Natural killer cell (primary cell): Measurements from ENCODE around the gene TSR1. TPM values are rescaled to one million over a fixed set of nuclear protein-coding genes. Genes with fewer than 3 reads are reported as not detected.

ENCODE experiments used
- ATAC-seq, 3 donors: fragments of 150-1000 bp in 2 of 3; fragments of 200-7000 bp in 1 of 3; cut with Tn5 transposase; 1 replicate in 1 of 3; 2 replicates in 2 of 3; pipeline ENCODE4 v1.10.0; 2021; ENCODE audit warnings: mild to moderate bottlenecking in 2 of 3, moderate library complexity in 2 of 3
- DNase-seq, 2 donors: peaks; one replicate each; pipeline versions ENCODE4 v3.0.0 to v3.0.0-alpha.2; 2013 to 2021; ENCODE audit warnings: mixed read lengths in 1 of 2
- H3K27ac ChIP-seq: one replicate; pipeline ENCODE4 v1.5.1; 2013; ENCODE audit warnings: mild to moderate bottlenecking, low read length
- H3K27me3 ChIP-seq: one replicate; pipeline ENCODE4 v1.6.1; 2013; ENCODE audit warnings: low read length; ENCODE audit not compliant: control insufficient read depth, insufficient read depth
- H3K36me3 ChIP-seq: one replicate; pipeline ENCODE4 v1.6.1; 2013; ENCODE audit warnings: low read length; ENCODE audit not compliant: control insufficient read depth, insufficient read depth
- H3K4me1 ChIP-seq: one replicate; pipeline ENCODE4 v1.6.1; 2013; ENCODE audit warnings: low read length; ENCODE audit not compliant: control insufficient read depth, insufficient read depth
- H3K4me3 ChIP-seq: one replicate; pipeline ENCODE4 v1.5.1; 2013; ENCODE audit warnings: low read length
- H3K9me3 ChIP-seq: one replicate; pipeline ENCODE4 v1.6.1; 2013; ENCODE audit warnings: low read length; ENCODE audit not compliant: control insufficient read depth, insufficient read depth
- H3K27ac Mint-ChIP-seq, 2 donors: one replicate each; pipeline ENCODE4 v1.8.0; 2022; ENCODE audit warnings: mild to moderate bottlenecking in 2 of 2, mixed read lengths in 2 of 2, moderate library complexity in 1 of 2
- H3K27me3 Mint-ChIP-seq, 2 donors: one replicate each; pipeline ENCODE4 v1.8.0; 2022; ENCODE audit warnings: low read depth in 2 of 2, mixed read lengths in 2 of 2
- H3K36me3 Mint-ChIP-seq: one replicate; pipeline ENCODE4 v1.8.0; 2022; ENCODE audit warnings: mixed read lengths
- H3K4me1 Mint-ChIP-seq, 2 donors: one replicate each; pipeline ENCODE4 v1.8.0; 2022; ENCODE audit warnings: mixed read lengths in 2 of 2
- H3K4me3 Mint-ChIP-seq: one replicate; pipeline ENCODE4 v1.8.0; 2022; ENCODE audit warnings: mild to moderate bottlenecking, moderate library complexity, mixed read lengths
- H3K9me3 Mint-ChIP-seq, 2 donors: one replicate each; pipeline ENCODE4 v1.8.0; 2022; ENCODE audit warnings: mixed read lengths in 2 of 2
- WGBS: methylation state at CpG from one replicate; pipeline ENCODE4 v1.1.7; 2013; ENCODE audit warnings: missing lambda C conversion rate; ENCODE audit not compliant: insufficient coverage; 5-methylcytosine and 5-hydroxymethylcytosine counted together
- intact Hi-C: fragments of 100-400 bp; cut with micrococcal nuclease; formaldehyde crosslinking; loops from one replicate; pipeline ENCODE4 v1.14.2; 2022
- total RNA-seq, 4 donors: library from RNA; stranded (reverse); fragments of 120-200 nt in 1 of 4; gene quantifications; one replicate each; pipeline versions ENCODE4 v1.2.3 to v1.2.4, GENCODE V29; 2013 to 2022
- TF ChIP-seq, protein P1 (sequence below): fragments of 200-600 bp; IDR thresholded peaks from one replicate; pipeline ENCODE4 v1.8.0; 2022; ENCODE audit warnings: antibody characterized with exemption

The TSR1 gene
- total RNA-seq, 3 donors from 2014 or later (not counting 1 experiment from before 2014, with no cell fraction given): 19.7 to 30.7 (median 29.0) TPM

DNA sequence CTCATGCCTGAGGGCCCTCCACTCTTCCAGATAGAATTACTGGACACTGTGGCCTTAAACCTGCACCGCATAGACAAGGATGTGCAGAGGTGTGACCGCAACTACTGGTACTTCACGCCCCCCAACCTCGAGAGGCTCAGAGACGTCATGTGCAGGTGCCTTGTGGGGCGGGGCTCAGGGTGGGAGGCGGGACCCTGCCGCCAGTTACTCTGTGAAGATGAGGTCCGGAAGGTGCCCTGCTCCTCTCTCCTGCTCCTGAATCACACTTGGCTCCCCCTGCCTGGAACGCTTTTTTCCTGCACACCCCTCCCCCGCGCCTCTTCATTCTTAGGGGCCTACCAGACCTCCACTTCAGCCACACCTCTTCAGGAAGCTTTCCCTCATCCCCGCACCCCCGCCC is 39.9 kb upstream of the TSR1 start:
- TF ChIP-seq, protein P1, sequence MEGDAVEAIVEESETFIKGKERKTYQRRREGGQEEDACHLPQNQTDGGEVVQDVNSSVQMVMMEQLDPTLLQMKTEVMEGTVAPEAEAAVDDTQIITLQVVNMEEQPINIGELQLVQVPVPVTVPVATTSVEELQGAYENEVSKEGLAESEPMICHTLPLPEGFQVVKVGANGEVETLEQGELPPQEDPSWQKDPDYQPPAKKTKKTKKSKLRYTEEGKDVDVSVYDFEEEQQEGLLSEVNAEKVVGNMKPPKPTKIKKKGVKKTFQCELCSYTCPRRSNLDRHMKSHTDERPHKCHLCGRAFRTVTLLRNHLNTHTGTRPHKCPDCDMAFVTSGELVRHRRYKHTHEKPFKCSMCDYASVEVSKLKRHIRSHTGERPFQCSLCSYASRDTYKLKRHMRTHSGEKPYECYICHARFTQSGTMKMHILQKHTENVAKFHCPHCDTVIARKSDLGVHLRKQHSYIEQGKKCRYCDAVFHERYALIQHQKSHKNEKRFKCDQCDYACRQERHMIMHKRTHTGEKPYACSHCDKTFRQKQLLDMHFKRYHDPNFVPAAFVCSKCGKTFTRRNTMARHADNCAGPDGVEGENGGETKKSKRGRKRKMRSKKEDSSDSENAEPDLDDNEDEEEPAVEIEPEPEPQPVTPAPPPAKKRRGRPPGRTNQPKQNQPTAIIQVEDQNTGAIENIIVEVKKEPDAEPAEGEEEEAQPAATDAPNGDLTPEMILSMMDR: no peak
- H3K4me3 Mint-ChIP-seq: no peak overlapping the region
- Histone ChIP-seq H3K4me3 (no peak overlapping the region), H3K4me1 (no peaks in the 10 kb centered on the region), H3K27me3 (no peaks in the 10 kb centered on the region), H3K27ac (no peak overlapping the region), H3K9me3 (no peaks in the 10 kb centered on the region), H3K36me3 (peaks cover 18% of the 10 kb centered on the region)
- 93% methylated on average over 14 of the region's 14 CpGs for WGBS
- no peaks in the 10 kb centered on the region for H3K36me3 Mint-ChIP-seq
- no peaks in the 10 kb centered on the region for H3K27me3 Mint-ChIP-seq
- no peak overlapping the region for H3K27ac Mint-ChIP-seq
- H3K9me3 Mint-ChIP-seq: no peaks in the 10 kb centered on the region
- no peaks in the 10 kb centered on the region for H3K4me1 Mint-ChIP-seq
- DNase-seq (no peak), ATAC-seq (no peak)
- intact Hi-C loops: no loop called here

DNA sequence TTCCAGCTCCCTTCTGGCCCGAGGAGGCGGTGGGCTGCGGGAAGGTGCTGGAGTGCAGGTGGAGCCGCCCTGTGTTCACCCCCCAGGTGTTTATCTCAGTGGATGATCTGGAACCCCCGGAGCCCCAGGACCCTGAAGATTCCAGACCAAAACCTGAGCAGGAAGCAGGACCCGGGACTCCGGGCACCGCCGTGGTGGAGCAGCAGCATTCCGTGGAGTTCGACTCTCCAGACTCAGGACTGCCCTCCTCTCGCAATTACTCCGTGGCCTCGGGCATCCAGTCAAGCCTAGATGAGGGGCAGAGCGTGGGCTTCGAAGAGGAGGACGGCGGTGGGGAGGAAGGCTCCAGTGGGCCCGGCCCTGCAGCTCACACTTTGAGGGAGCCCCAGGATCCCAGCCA is 39.1 kb upstream of the TSR1 start:
- H3K27ac Mint-ChIP-seq: no peak overlapping the region
- intact Hi-C loops: no loop called here

DNA sequence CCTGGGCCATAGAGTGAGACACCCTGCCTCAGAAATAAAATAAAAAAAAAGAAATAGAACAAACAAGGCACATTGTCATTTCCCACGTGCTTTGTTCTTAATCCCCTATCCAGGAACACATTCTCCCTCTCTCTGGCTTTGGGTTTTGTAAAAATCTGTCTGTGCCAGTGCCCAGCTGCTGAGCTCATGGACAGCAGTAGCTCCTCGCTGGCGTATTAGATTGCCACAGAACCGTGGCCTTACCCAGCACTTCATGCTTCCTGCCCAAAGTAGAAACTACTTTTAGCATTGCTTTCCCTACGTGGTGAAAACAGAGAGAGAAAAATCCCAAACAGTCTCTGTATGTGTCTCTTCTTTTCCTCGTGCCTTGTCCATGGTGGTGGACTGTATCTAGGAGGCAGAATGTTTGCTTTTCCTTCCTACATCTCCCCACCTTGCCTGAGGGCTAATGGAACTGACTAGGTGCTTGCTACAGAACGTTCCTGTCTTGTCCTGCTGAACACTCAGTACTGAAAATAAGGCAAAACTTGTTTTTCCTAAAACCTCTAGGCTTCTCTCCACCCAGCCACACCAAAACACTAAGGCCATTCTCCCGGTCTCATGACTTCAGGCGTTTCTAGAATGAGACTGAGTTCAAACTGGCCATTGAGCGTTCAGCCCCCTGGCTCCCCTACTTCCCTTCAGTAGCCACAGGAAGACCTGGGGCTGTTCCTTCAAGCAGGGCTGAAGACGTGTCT is 38.5 kb upstream of the TSR1 start:
- intact Hi-C loops: no loop called here
- 85% methylated on average over 10 of the region's 11 CpGs for WGBS
- H3K9me3 ChIP-seq: no peaks in the 10 kb centered on the region
- no peaks in the 10 kb centered on the region for H3K9me3 Mint-ChIP-seq
- no peaks in the 10 kb centered on the region for H3K27me3 ChIP-seq
- H3K4me1 ChIP-seq: no peaks in the 10 kb centered on the region
- no peak overlapping the region for H3K27ac ChIP-seq
- H3K27ac Mint-ChIP-seq: no peak overlapping the region
- no peaks in the 10 kb centered on the region for H3K27me3 Mint-ChIP-seq
- DNase-seq: no peak
- H3K4me3 ChIP-seq: no peak overlapping the region
- ATAC-seq: no peak
- peaks cover 16% of the 10 kb centered on the region for H3K36me3 ChIP-seq
- no peaks in the 10 kb centered on the region for H3K4me1 Mint-ChIP-seq
- no peaks in the 10 kb centered on the region for H3K36me3 Mint-ChIP-seq
- TF ChIP-seq, protein P1: no peak
- H3K4me3 Mint-ChIP-seq: no peak overlapping the region

More for the DNA sequence above, 39.1 kb upstream of the TSR1 start:
- Mint-ChIP-seq H3K4me3 (no peak overlapping the region), H3K4me1 (no peaks in the 10 kb centered on the region), H3K9me3 (no peaks in the 10 kb centered on the region), H3K27me3 (no peaks in the 10 kb centered on the region), H3K36me3 (no peaks in the 10 kb centered on the region)
- H3K9me3 ChIP-seq: no peaks in the 10 kb centered on the region
- DNase-seq: no peak
- no peaks in the 10 kb centered on the region for H3K27me3 ChIP-seq
- 98% methylated on average over 19 of the region's 19 CpGs for WGBS
- H3K27ac ChIP-seq: no peak overlapping the region
- H3K4me1 ChIP-seq: no peaks in the 10 kb centered on the region
- no peak for ATAC-seq
- no peak overlapping the region for H3K4me3 ChIP-seq
- TF ChIP-seq, protein P1: no peak
- H3K36me3 ChIP-seq: peaks cover 16% of the 10 kb centered on the region

DNA sequence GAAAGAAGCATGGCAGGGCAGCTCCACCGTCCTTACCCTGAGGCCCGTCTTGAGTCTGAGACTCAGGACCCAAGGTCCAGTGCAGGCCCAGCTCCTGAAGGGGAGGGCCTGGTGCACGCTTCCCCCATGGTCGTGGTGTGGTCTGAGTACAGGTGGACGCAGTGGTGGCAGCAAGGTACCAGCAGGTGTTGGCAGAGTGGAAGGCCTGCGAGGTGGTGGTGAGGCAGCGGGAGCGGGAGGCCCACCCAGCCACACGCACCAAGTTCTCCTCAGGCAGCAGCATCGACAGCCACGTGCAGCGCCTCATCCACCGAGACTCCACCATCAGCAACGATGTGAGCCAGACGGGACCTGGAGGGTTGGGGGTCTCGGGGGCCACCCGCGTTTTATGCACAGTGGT is 36.9 kb upstream of the TSR1 start:
- no peaks in the 10 kb centered on the region for H3K9me3 Mint-ChIP-seq
- H3K27ac Mint-ChIP-seq: no peak overlapping the region
- no peak overlapping the region for H3K4me3 Mint-ChIP-seq
- no peaks in the 10 kb centered on the region for H3K36me3 Mint-ChIP-seq
- no peak for DNase-seq
- Histone ChIP-seq H3K9me3 (no peaks in the 10 kb centered on the region), H3K4me3 (no peak overlapping the region), H3K36me3 (peaks cover 13% of the 10 kb centered on the region), H3K27ac (no peak overlapping the region), H3K27me3 (no peaks in the 10 kb centered on the region), H3K4me1 (no peaks in the 10 kb centered on the region)
- TF ChIP-seq, protein P1: no peak
- no peaks in the 10 kb centered on the region for H3K4me1 Mint-ChIP-seq
- no peaks in the 10 kb centered on the region for H3K27me3 Mint-ChIP-seq
- ATAC-seq: no peak
- 96% methylated on average over 18 of the region's 18 CpGs for WGBS
- intact Hi-C loops: no loop called here
